RPMI8226 (cell line): ENCODE data around the gene ROBO2.

ENCODE experiments used
- DNase-seq: peaks from one replicate; pipeline ENCODE4 v3.0.0-alpha.2; 2015

Gene ROBO2

DNA sequence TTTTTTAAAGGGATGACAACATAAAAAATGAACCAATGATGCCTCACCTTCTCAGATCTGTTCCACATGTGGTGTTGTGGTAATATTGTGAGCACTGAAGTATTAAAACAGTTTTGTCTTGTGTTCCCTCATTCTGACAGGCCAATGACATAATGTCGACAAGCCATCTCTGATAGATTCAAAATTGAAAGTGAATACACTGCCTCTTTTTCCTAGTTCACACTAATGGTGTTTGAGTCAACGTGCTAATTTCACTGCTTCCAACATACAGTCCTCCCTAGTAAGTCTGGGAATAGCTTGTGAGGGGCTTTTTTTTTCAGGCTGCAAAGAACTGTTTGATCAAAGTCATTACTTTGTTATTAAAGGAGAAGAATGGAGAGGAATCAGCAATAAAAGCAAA is 82.8 kb downstream of the ROBO2 start:
- no peak for DNase-seq

DNA sequence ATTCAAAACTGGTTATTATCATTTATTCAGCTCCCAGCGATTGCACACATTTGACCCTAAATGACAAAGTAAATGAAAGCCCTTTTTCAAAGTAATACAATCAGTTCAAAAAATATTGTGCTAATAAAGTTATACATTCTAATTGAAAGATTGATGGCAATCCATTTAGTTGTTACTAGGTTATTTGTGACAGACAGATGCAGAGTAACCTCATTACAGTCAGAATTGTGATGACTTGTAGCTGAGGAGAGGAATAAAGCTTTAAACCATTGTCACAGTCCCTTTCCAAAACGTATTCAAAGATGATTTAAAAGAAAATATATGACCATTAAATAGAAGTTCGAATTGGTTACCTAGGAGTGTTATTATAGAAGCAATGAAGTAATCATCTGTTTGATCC is 86.1 kb downstream of the ROBO2 start:
- no peak for DNase-seq

- DNase-seq: no peak
These were observed 94.9 kb downstream of the ROBO2 start for GRCh38 chr3:77134769-77135168.

- DNase-seq: no peak
These were observed 97.7 kb downstream of the ROBO2 start for GRCh38 chr3:77137559-77137958.

DNA sequence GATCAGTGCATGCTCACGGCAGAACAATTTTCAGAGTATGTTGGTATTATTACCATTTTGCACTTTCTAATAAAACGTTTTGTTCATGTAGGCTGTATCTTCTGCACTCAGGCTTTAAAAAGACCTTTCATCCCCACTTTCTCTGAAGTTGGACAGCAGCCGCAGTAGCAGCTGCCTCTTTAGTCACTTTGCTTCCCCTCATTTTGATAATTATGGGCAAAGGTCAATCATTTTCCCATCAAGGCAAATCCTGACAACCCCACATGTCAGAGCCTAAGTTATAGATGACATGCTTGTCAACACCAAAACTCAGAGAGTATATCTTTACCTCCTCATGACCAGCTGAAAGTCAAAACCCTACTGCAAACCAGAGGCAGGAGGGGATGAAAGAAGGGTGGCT is 99.7 kb downstream of the ROBO2 start:
- DNase-seq: no peak

DNA sequence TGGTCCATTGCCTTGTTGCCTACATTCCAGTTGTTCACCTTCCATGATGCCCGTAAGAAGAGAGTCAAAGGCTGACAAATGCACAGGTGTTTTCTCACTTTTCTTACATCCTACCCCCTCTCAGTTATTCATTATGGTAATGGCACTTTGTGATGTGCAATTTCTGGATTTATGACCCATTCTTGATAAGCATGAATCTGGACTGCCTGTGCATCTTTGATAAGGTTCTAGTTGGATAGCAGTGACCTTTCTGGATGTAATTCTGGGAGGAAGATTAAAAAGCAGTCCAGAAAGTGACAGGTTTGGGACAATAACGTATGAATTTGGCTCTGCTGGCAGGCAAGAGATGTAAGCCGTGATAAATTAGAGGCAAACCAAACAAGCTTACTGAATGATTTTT is 101.5 kb downstream of the ROBO2 start:
- DNase-seq: no peak

GRCh38 chr3:77142578-77142977 is 102.7 kb downstream of the ROBO2 start:
- DNase-seq: no peak

DNA sequence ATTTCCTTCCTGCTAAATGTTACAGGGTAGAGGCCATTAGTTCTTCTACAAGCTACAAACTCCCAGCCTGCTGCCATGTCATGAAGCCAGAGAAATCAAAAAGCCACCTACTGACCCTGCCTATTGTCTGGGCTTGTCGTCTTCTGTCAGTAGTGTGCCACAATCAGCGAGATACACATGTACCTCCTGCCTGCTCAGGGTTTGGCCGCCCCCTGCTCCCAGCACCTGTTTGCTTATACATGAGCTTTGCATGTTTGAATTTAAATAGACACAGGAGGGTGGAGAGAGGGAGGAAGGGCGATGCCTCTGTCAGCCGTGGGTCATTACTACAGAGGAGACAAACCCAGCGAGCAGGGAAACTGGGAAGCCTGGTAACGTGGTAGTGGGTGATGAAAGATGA is 106.1 kb downstream of the ROBO2 start:
- no peak for DNase-seq

DNA sequence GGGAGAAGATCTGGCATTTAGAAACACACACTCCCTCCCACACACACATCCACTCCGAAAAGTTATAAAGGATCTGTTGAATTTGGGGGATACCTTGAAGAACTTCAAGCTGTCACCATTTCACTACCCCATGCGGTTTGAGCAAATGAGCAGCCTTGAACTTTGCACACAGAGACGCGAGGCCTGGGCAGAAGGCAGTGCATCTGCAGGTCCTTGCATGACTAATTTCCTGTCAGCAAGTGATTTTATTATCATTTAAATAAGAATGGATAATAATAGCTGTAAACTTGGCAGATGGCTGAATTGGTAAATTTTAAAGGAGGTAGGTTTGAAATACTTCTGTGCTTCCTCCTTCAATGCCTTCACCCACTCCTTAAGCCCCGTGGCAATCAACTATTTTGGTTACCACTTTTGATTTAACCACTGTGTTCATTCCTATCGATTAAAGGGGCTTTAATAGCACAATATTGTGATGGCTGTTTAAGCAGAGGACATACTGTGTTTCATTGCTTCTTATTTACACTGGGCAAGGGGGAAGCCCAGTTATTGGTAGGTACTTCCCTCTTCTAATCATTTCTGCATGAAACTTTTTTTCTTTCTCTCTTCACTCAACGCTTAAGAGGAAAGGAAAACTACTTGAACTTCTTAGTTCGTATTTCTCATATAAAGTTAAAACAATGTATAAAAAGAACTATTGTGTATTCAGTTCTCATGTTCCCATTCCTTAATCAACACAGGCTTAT is 108.1 kb downstream of the ROBO2 start:
- DNase-seq: no peak

GRCh38 chr3:77149382-77149781 is 109.5 kb downstream of the ROBO2 start:
- no peak for DNase-seq

DNA sequence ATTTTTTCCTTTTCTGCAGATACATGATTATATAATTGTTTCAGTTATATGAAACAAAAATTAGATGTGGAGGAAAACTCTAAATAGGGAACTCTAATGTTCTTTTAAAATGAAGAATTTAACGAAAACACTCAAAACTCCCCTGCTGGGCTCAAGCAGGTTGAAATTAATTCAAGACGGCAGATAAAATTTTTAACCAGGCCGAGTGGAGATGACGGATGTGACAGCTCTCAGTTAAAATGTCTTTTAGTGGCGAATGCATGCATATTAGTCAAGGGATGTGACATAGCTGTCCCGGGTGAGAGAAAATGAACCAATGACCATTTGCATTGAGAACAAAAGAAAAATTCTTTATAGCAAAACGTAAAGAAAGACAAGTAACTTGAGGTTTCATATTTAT is 110.1 kb downstream of the ROBO2 start:
- DNase-seq: no peak

GRCh38 chr3:77150759-77151158 is 110.9 kb downstream of the ROBO2 start:
- DNase-seq: no peak

- DNase-seq: no peak
These were observed 119.1 kb downstream of the ROBO2 start for GRCh38 chr3:77158730-77159581.

GRCh38 chr3:77160931-77161497 is 121.1 kb downstream of the ROBO2 start:
- no peak for DNase-seq

DNA sequence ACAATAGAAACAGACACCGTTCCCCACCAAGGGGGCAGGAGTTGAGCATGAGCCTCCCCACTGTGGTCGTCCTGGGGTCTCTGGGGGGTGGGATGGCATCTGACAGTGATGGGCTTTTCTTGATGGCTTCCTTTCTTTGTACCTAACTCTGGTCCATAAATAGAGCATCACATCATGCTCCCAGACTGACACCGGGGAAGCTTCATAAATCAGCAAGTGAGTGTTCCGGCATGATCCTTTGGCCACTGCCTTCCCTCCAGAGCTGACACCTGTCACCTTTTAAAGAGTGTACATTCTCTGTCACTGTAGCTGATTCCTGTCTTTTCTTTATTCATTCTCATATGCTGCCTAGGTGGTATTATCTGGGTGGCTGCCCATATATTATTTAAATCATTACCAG is 129.9 kb downstream of the ROBO2 start:
- no peak for DNase-seq

GRCh38 chr3:77171026-77171425 is 131.1 kb downstream of the ROBO2 start:
- no peak for DNase-seq

- DNase-seq: no peak
These were observed 139.9 kb downstream of the ROBO2 start for GRCh38 chr3:77179762-77180161.

DNA sequence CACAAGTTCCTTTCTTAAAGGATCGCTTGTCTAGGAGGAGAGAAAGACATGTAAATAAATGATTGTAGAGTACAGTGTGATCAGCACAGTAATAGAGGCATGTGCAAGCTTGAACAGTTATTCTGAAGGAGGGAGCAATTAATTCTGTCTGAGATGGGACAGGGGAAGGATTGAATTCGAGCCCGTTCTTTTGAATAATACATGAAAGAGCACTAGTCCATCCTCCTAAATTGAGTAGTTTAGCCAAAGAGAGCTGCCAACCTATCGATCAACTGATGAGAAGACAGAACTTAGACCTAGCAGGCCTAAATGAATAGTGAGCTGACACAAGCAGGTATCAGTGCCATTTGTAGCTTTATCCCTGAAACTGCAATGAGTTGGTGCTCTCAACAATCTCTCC is 142.4 kb downstream of the ROBO2 start:
- no peak for DNase-seq

GRCh38 chr3:77186319-77186718 is 146.4 kb downstream of the ROBO2 start:
- no peak for DNase-seq

DNA sequence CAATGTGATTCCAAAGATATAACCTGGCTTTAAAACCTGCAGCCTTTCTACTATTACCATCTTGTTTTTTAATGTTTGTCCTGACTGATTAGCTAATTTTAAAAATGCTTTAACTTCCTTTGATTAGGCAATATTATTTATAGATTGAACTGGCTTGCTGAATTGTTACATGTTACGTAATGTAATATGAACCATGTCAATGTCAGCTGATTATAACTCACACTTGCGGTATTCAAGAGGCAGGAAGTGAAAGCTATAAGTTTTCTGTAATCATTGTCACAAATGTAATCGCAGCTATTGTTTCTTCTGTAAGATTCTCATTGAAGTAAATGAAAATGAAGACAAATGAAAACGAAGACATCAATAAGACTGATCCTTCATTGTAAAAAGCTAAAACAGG is 146.8 kb downstream of the ROBO2 start:
- DNase-seq: no peak

- no peak for DNase-seq
These were observed 148.3 kb downstream of the ROBO2 start for GRCh38 chr3:77188210-77188609.

DNA sequence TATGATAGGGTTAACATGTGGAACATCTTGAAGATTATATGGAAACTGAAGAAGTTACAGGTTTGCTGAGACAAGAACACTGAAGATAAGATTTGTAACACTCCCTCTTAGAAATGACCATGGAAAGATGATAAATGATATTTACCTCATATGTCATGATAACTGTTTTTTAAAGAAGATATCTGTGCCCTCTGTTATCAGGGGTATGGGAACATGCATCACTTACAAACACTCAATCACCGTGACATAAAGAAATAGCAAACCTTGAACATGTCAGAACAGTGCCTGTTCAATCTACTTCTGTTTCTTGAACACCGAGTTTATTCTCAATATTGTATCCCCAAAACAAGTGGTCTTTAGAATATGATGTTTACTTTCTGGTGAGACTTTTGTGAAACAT is 149.4 kb downstream of the ROBO2 start:
- DNase-seq: no peak

DNA sequence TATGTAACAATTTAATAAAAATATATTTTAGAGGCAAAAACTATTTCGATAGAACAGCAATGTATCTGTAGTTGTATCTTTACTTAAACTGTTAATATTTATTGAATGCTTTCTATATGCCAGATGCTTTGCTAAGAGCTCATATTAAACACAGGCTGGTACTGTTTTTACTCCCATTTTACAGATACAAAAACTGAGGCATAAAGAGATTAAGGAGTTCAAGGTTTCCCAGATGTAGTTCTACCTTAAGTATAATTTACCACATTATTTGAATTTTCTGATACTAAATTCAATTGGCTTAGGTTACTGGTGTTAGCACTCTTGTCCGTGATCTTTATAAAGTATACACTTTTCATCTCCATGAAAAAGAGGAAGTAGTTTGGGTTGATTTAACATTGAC is 149.8 kb downstream of the ROBO2 start:
- DNase-seq: no peak

GRCh38 chr3:77190374-77190773 is 150.5 kb downstream of the ROBO2 start:
- no peak for DNase-seq
